Body of pancreas (tissue), 4 donors: ENCODE results near the gene ATG2B. TPM values are rescaled to one million over a fixed set of nuclear protein-coding genes. Genes with fewer than 3 reads are reported as not detected.

Experiments
- ATAC-seq: fragments of 150-250 bp; one replicate; pipeline ENCODE4 v1.9.1; 2016
- DNase-seq, 4 donors: peaks; one replicate each; pipeline ENCODE4 v3.0.0-alpha.2; 2019
- H3K27ac ChIP-seq, 4 donors: fragments of 200-600 bp; sonication (generic); 1 replicate in 3 of 4; 2 replicates in 1 of 4; pipeline versions ENCODE4 v1.5.1 to v1.6.1; 2016 to 2019; ENCODE audit warnings: mild to moderate bottlenecking in 1 of 4, mixed read lengths in 1 of 4, moderate library complexity in 1 of 4
- H3K27me3 ChIP-seq, 2 donors: fragments of 200-600 bp; sonication (generic); one replicate each; pipeline ENCODE4 v1.6.0; 2016; ENCODE audit warnings: mild to moderate bottlenecking in 1 of 2
- H3K36me3 ChIP-seq, 2 donors: fragments of 200-600 bp; sonication (generic); replicated peaks in 1 of 2; 2 replicates each; pipeline ENCODE4 v1.5.1; 2016; ENCODE audit warnings: low read depth in 2 of 2; ENCODE audit not compliant: insufficient read depth in 1 of 2
- H3K4me1 ChIP-seq: fragments of 200-600 bp; sonication (generic); one replicate; pipeline ENCODE4 v1.6.0; 2016
- H3K4me3 ChIP-seq, 2 donors: fragments of 200-600 bp; sonication (generic); 1 replicate in 1 of 2; 2 replicates in 1 of 2; pipeline ENCODE4 v1.5.1; 2016 to 2019
- H3K9me3 ChIP-seq, 3 donors: fragments of 200-600 bp; sonication (generic); 1 replicate in 2 of 3; 2 replicates in 1 of 3; pipeline ENCODE4 v1.5.1; 2016
- CTCF ChIP-seq, 7 experiments: fragments of 450-650 bp in 4 of 7; fragments of 200-600 bp in 3 of 7; sonication (generic) in 3 of 7; IDR thresholded peaks; one replicate each; pipeline ENCODE4 v1.5.1; 2016 to 2019; ENCODE audit warnings: antibody characterized with exemption in 7 of 7
- POLR2A ChIP-seq, 3 donors: fragments of 450-650 bp; IDR thresholded peaks; one replicate each; pipeline ENCODE4 v1.6.1; 2016; ENCODE audit warnings: antibody characterized with exemption in 3 of 3, mild to moderate bottlenecking in 2 of 3
- WGBS, 2 donors: methylation state at CpG; one replicate each; pipeline ENCODE4 v1.1.5; 2017; 5-methylcytosine and 5-hydroxymethylcytosine counted together
- intact Hi-C: fragments of 100-400 bp; cut with DNase I; formaldehyde crosslinking; loops from one replicate; pipeline ENCODE4 v1.15.1; 2023
- total RNA-seq, 2 donors: library from RNA; depleted of rRNA; stranded (reverse); fragments of >200 nt; gene quantifications; one replicate each; pipeline ENCODE4 v1.1.0, GENCODE V29; 2016

Gene ATG2B
- total RNA-seq, 2 donors from 2014 or later: 26.2 to 51.7 TPM

- intact Hi-C loops: loop anchor here (10.0 kb wide), 1 partner anchor 111 kb away; no protein-coding TSS in a partner anchor
- ATAC-seq (no peak), DNase-seq (no peak)
- TF ChIP-seq POLR2A (IDR thresholded peaks at IDR 0.05): no peak
- TF ChIP-seq CTCF (IDR thresholded peaks at IDR 0.05): no peak
- H3K4me3 ChIP-seq: no peak overlapping the region
- no peaks in the 10 kb centered on the region for H3K9me3 ChIP-seq
- 85 to 94% methylated on average over 3 of the region's 3 CpGs for WGBS, 2 donors
- H3K36me3 ChIP-seq: peaks cover 10 to 31% of the 10 kb centered on the region in 2 donors
- no peaks in the 10 kb centered on the region for H3K4me1 ChIP-seq
- H3K27ac ChIP-seq: no peak overlapping the region
- no peaks in the 10 kb centered on the region for H3K27me3 ChIP-seq
These were observed 59.2 kb downstream of the ATG2B start for GRCh38 chr14:96303981-96304380.

- no peak for TF ChIP-seq CTCF (IDR thresholded peaks at IDR 0.05)
- TF ChIP-seq POLR2A (IDR thresholded peaks at IDR 0.05): no peak
- DNase-seq (no peak), ATAC-seq (no peak)
- Histone ChIP-seq H3K27me3 (no peaks in the 10 kb centered on the region), H3K4me1 (no peaks in the 10 kb centered on the region), H3K9me3 (no peaks in the 10 kb centered on the region), H3K27ac (no peak overlapping the region), H3K36me3 (peaks cover 10 to 21% of the 10 kb centered on the region in 2 donors), H3K4me3 (no peak overlapping the region)
- WGBS, 2 donors: 46 to 87% methylated on average over 3 of the region's 3 CpGs
- intact Hi-C loops: no loop called here
These were observed 63.7 kb downstream of the ATG2B start for GRCh38 chr14:96299441-96299840.

- DNase-seq (no peak), ATAC-seq (no peak)
- WGBS, 2 donors: 89 to 94% methylated on average over 4 of the region's 4 CpGs
- Histone ChIP-seq H3K27me3 (no peaks in the 10 kb centered on the region), H3K36me3 (peaks cover 10 to 13% of the 10 kb centered on the region in 2 donors), H3K4me3 (no peak overlapping the region), H3K4me1 (no peaks in the 10 kb centered on the region), H3K27ac (no peak overlapping the region), H3K9me3 (no peaks in the 10 kb centered on the region)
- intact Hi-C loops: no loop called here
- no peak for TF ChIP-seq CTCF (IDR thresholded peaks at IDR 0.05)
- no peak for TF ChIP-seq POLR2A (IDR thresholded peaks at IDR 0.05)
These were observed 65.1 kb downstream of the ATG2B start for GRCh38 chr14:96297997-96298515.

- no peak for DNase-seq
- no peaks in the 10 kb centered on the region for H3K27me3 ChIP-seq
- no peak overlapping the region for H3K27ac ChIP-seq
- TF ChIP-seq POLR2A (IDR thresholded peaks at IDR 0.05) (no peak), CTCF (IDR thresholded peaks at IDR 0.05) (peak; percentile 30 to 57 (median 47))
- H3K4me3 ChIP-seq: no peak overlapping the region
- H3K4me1 ChIP-seq: no peaks in the 10 kb centered on the region
- intact Hi-C loops: no loop called here
- H3K9me3 ChIP-seq: no peaks in the 10 kb centered on the region
- no peak for ATAC-seq
- 94 to 96% methylated on average over 2 of the region's 2 CpGs for WGBS, 2 donors
- peaks cover 7 to 10% of the 10 kb centered on the region in 2 donors for H3K36me3 ChIP-seq
These were observed 66.1 kb downstream of the ATG2B start for GRCh38 chr14:96297000-96297399.

- no peak for TF ChIP-seq POLR2A (IDR thresholded peaks at IDR 0.05)
- no peak for TF ChIP-seq CTCF (IDR thresholded peaks at IDR 0.05)
- Histone ChIP-seq H3K4me1 (no peaks in the 10 kb centered on the region), H3K9me3 (no peaks in the 10 kb centered on the region), H3K27ac (no peak overlapping the region), H3K4me3 (no peak overlapping the region), H3K36me3 (peaks cover 0 to 17% of the 10 kb centered on the region in 2 donors), H3K27me3 (no peaks in the 10 kb centered on the region)
- 84% methylated on average over 7 of the region's 7 CpGs for WGBS, 2 donors
- intact Hi-C loops: no loop called here
- ATAC-seq: no peak
- no peak for DNase-seq
These were observed 68.9 kb downstream of the ATG2B start for GRCh38 chr14:96294246-96294645.
